Gastroesophageal sphincter (tissue), 3 donors: Measurements from ENCODE around the gene SMIM13.

ENCODE experiments used
- EP300 ChIP-seq: sonication (generic); formaldehyde crosslinking; IDR thresholded peaks from one replicate; pipeline ENCODE4 v1.6.1; 2017; ENCODE audit warnings: antibody characterized with exemption, mild to moderate bottlenecking
- POLR2A ChIP-seq, 2 donors: fragments of 450-650 bp; IDR thresholded peaks; one replicate each; pipeline ENCODE4 v1.6.1; 2017; ENCODE audit warnings: antibody characterized with exemption in 2 of 2, mild to moderate bottlenecking in 2 of 2, moderate library complexity in 1 of 2
- POLR2AphosphoS5 ChIP-seq: sonication (generic); formaldehyde crosslinking; IDR thresholded peaks from one replicate; pipeline ENCODE4 v1.6.1; 2017; ENCODE audit warnings: antibody characterized with exemption
- TF ChIP-seq, protein P1 (sequence below), 4 experiments: fragments of 200-600 bp in 2 of 4; fragments of 450-650 bp in 2 of 4; sonication (generic) in 1 of 4; IDR thresholded peaks; one replicate each; pipeline ENCODE4 v1.5.1; 2017 to 2019; ENCODE audit warnings: antibody characterized with exemption in 4 of 4, mild to moderate bottlenecking in 2 of 4, moderate library complexity in 2 of 4

DNA sequence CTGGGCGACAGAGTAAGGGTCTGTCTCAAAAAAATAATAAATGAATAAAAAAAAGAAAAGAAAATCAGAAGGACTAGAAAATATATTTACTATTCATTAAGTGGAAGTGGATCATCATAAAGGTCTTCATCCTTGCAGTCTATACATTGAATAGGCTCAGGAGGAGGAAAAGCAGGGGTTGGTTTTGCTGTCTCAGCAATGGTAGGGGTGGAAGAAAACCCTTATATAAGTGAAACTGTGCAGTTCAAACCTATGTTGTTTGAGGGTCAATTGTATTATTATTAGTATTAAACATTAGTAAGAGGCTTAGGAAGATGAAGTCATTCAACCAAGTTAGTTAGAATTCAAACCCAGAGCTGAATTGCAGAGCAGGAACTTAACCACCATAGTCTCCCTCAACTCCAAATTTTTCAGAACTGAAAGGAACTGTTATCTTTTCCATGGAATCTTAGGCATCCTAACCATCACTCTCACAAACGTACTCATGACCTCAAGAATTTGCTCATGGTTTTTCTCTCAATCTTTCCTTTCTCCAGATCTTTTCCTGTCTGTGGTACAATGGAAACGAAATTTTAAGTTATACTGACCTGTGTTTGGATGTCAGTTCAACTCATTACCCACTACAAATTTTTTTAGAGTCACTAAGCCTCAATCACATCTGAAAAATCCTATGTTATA, 7.7 kb upstream of the SMIM13 start:
- TF ChIP-seq POLR2A (IDR thresholded peaks at IDR 0.05) (no peak), EP300 (no peak), POLR2AphosphoS5 (no peak)
- TF ChIP-seq, protein P1, sequence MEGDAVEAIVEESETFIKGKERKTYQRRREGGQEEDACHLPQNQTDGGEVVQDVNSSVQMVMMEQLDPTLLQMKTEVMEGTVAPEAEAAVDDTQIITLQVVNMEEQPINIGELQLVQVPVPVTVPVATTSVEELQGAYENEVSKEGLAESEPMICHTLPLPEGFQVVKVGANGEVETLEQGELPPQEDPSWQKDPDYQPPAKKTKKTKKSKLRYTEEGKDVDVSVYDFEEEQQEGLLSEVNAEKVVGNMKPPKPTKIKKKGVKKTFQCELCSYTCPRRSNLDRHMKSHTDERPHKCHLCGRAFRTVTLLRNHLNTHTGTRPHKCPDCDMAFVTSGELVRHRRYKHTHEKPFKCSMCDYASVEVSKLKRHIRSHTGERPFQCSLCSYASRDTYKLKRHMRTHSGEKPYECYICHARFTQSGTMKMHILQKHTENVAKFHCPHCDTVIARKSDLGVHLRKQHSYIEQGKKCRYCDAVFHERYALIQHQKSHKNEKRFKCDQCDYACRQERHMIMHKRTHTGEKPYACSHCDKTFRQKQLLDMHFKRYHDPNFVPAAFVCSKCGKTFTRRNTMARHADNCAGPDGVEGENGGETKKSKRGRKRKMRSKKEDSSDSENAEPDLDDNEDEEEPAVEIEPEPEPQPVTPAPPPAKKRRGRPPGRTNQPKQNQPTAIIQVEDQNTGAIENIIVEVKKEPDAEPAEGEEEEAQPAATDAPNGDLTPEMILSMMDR (IDR thresholded peaks at IDR 0.05): no peak
